NCI-H446 (cell line): ENCODE data around the gene ZNF185.
A peak's percentile ranks its signal among the peaks of the same experiment; 100 is the strongest.

Source experiments
- DNase-seq, 2 experiments: peaks; one replicate each; lab custom pipeline; 2025; lab: John Stamatoyannopoulos, UW

The ZNF185 gene

GRCh38 chrX:152897222-152898131 lies at the start of gene ZNF185:
Gene ZNF185 (plus strand): TSS chrX:152898067. CDS start chrX:152914490, 16,423 bp downstream.
- DNase-seq = no peak

GRCh38 chrX:152850465-152850864 lies 47.4 kb upstream of the ZNF185 start:
- DNase-seq = no peak

GRCh38 chrX:152853986-152854385 lies 43.9 kb upstream of the ZNF185 start:
- DNase-seq = no peak

- no peak for DNase-seq
These were observed 36.8 kb upstream of the ZNF185 start for GRCh38 chrX:152861116-152861515.

- no peak for DNase-seq
These were observed 36.0 kb upstream of the ZNF185 start for GRCh38 chrX:152861826-152862225.

GRCh38 chrX:152865232-152865920 lies 32.5 kb upstream of the ZNF185 start:
- no peak for DNase-seq

GRCh38 chrX:152866386-152866785 lies 31.5 kb upstream of the ZNF185 start:
- DNase-seq = no peak

- no peak for DNase-seq
These were observed 27.9 kb upstream of the ZNF185 start for GRCh38 chrX:152869972-152870371.

GRCh38 chrX:152871260-152871659 lies 26.6 kb upstream of the ZNF185 start:
- DNase-seq = no peak

GRCh38 chrX:152872522-152872921 lies 25.3 kb upstream of the ZNF185 start:
- no peak for DNase-seq

GRCh38 chrX:152873361-152873760 lies 24.5 kb upstream of the ZNF185 start:
- no peak for DNase-seq

GRCh38 chrX:152876931-152877840 lies 20.7 kb upstream of the ZNF185 start:
- DNase-seq = no peak

GRCh38 chrX:152878976-152879755 lies 18.7 kb upstream of the ZNF185 start:
- DNase-seq = no peak

GRCh38 chrX:152881289-152881688 lies 16.6 kb upstream of the ZNF185 start:
- no peak for DNase-seq

GRCh38 chrX:152884171-152884570 lies 13.7 kb upstream of the ZNF185 start:
- no peak for DNase-seq

GRCh38 chrX:152886716-152887115 lies 11.2 kb upstream of the ZNF185 start:
- peak in 1 of 2 experiments; percentile 17 for DNase-seq

- DNase-seq = no peak
These were observed 5.4 kb upstream of the ZNF185 start for GRCh38 chrX:152892499-152892898.

- no peak for DNase-seq
These were observed 4.6 kb upstream of the ZNF185 start for GRCh38 chrX:152892999-152893891.

- no peak for DNase-seq
These were observed 3.8 kb upstream of the ZNF185 start for GRCh38 chrX:152893980-152894610.

GRCh38 chrX:152895121-152895520 lies 2.7 kb upstream of the ZNF185 start:
- DNase-seq = no peak
